GM12878 (cell line): ENCODE data around the gene YTHDC1.

Experiments used
- BMI1 ChIP-seq: fragments of 450-650 bp; IDR thresholded peaks from 2 replicates; pipeline ENCODE4 v1.6.1; 2016; ENCODE audit warnings: mild to moderate bottlenecking, moderate library complexity, borderline replicate concordance
- CBX5 ChIP-seq: sonication (generic); IDR thresholded peaks from 2 replicates; pipeline ENCODE4 v1.6.1; 2016; ENCODE audit warnings: low read depth, moderate library complexity, mild to moderate bottlenecking, inconsistent platforms
- EP300 ChIP-seq, 2 experiments: fragments of 150-350 bp in 1 of 2; IDR thresholded peaks; 2 replicates each; pipeline ENCODE4 v1.6.1; 2011 to 2012; ENCODE audit warnings: low read depth in 2 of 2, low read length in 2 of 2, borderline replicate concordance in 1 of 2, improper control_type of control experiment in 1 of 2, inconsistent platforms in 1 of 2; ENCODE audit not compliant: control insufficient read depth in 1 of 2
- POLR2AphosphoS5 ChIP-seq: IDR thresholded peaks from 2 replicates; pipeline ENCODE4 v1.6.1; 2011; ENCODE audit warnings: mild to moderate bottlenecking, low read length, inconsistent platforms
- SP1 ChIP-seq: IDR thresholded peaks from one replicate; pipeline ENCODE4 v1.6.1; 2011; ENCODE audit warnings: low read depth, low read length
- SREBF1 ChIP-seq: IDR thresholded peaks from 2 replicates; pipeline ENCODE4 v1.6.1; 2012; ENCODE audit warnings: mild to moderate bottlenecking, low read length
- YY1 ChIP-seq: IDR thresholded peaks from 2 replicates; pipeline ENCODE4 v1.6.1; 2011; ENCODE audit warnings: low read depth, mild to moderate bottlenecking, low read length
- ZNF24 ChIP-seq: fragments of 450-650 bp; IDR thresholded peaks from 2 replicates; pipeline ENCODE4 v1.6.1; 2017; ENCODE audit warnings: antibody characterized with exemption, mild to moderate bottlenecking
- TF ChIP-seq, protein P1 (sequence below), 3 experiments: IDR thresholded peaks in 2 of 3; conservative IDR thresholded peaks in 1 of 3; 2 replicates each; pipeline ENCODE4 v1.5.1; 2011; ENCODE audit warnings: low read depth in 3 of 3, low read length in 3 of 3, mild to moderate bottlenecking in 3 of 3, control low read depth in 2 of 3, moderate library complexity in 2 of 3, inconsistent platforms in 1 of 3, mixed read lengths in 1 of 3; ENCODE audit not compliant: control insufficient read depth in 2 of 3, insufficient read depth in 1 of 3; ENCODE audit errors: extremely low read depth in 1 of 3
- TF ChIP-seq, protein P2 (sequence below): IDR thresholded peaks from 2 replicates; pipeline ENCODE4 v1.6.1; 2012; ENCODE audit warnings: low read depth, low read length, improper control_type of control experiment
- TF ChIP-seq, protein P3 (sequence below): IDR thresholded peaks from 2 replicates; pipeline ENCODE4 v1.6.1; 2012; ENCODE audit warnings: low read depth, low read length, improper control_type of control experiment
- TF ChIP-seq, protein P4 (sequence below): IDR thresholded peaks from 2 replicates; pipeline ENCODE4 v1.6.1; 2012; ENCODE audit warnings: mild to moderate bottlenecking, low read depth, low read length

DNA sequence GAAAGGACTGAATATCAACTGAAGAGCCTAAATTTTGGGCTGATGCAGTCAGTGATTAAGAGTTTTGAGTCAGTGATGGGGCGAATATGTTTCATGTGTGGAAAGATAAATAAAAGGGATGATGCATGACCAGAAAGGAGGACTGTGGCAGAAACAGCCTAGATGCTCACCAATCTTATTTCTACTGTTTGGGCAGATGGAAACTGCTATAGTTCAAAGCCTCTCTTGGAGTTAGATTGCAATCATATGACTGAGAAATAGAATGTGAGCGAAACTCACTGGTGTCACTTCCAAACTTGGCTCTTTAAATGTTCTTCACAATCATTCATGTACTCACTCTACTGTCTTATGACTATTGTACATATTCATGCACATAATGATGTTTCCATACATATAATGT lies 35.4 kb upstream of the YTHDC1 start:
- TF ChIP-seq, protein P1, sequence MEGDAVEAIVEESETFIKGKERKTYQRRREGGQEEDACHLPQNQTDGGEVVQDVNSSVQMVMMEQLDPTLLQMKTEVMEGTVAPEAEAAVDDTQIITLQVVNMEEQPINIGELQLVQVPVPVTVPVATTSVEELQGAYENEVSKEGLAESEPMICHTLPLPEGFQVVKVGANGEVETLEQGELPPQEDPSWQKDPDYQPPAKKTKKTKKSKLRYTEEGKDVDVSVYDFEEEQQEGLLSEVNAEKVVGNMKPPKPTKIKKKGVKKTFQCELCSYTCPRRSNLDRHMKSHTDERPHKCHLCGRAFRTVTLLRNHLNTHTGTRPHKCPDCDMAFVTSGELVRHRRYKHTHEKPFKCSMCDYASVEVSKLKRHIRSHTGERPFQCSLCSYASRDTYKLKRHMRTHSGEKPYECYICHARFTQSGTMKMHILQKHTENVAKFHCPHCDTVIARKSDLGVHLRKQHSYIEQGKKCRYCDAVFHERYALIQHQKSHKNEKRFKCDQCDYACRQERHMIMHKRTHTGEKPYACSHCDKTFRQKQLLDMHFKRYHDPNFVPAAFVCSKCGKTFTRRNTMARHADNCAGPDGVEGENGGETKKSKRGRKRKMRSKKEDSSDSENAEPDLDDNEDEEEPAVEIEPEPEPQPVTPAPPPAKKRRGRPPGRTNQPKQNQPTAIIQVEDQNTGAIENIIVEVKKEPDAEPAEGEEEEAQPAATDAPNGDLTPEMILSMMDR (IDR thresholded peaks at IDR 0.05 in 2 of 3, conservative IDR thresholded peaks at IDR 0.05 in 1 of 3; ENCODE audit: control insufficient read depth in 2 of 3, extremely low read depth in 1 of 3, insufficient read depth in 1 of 3, low read depth in 3 of 3, low read length in 3 of 3), result no peak
- TF ChIP-seq BMI1 (no peak), YY1 (no peak), POLR2AphosphoS5 (no peak), CBX5 (no peak), EP300 (IDR thresholded peaks at IDR 0.05; ENCODE audit: borderline replicate concordance in 1 of 2, control insufficient read depth in 1 of 2, low read depth in 2 of 2, low read length in 2 of 2) (no peak), ZNF24 (no peak), SP1 (no peak), SREBF1 (no peak)
- TF ChIP-seq, protein P2, sequence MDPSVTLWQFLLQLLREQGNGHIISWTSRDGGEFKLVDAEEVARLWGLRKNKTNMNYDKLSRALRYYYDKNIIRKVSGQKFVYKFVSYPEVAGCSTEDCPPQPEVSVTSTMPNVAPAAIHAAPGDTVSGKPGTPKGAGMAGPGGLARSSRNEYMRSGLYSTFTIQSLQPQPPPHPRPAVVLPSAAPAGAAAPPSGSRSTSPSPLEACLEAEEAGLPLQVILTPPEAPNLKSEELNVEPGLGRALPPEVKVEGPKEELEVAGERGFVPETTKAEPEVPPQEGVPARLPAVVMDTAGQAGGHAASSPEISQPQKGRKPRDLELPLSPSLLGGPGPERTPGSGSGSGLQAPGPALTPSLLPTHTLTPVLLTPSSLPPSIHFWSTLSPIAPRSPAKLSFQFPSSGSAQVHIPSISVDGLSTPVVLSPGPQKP, result no peak
- TF ChIP-seq, protein P3, sequence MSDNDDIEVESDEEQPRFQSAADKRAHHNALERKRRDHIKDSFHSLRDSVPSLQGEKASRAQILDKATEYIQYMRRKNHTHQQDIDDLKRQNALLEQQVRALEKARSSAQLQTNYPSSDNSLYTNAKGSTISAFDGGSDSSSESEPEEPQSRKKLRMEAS, result no peak
- TF ChIP-seq, protein P4, sequence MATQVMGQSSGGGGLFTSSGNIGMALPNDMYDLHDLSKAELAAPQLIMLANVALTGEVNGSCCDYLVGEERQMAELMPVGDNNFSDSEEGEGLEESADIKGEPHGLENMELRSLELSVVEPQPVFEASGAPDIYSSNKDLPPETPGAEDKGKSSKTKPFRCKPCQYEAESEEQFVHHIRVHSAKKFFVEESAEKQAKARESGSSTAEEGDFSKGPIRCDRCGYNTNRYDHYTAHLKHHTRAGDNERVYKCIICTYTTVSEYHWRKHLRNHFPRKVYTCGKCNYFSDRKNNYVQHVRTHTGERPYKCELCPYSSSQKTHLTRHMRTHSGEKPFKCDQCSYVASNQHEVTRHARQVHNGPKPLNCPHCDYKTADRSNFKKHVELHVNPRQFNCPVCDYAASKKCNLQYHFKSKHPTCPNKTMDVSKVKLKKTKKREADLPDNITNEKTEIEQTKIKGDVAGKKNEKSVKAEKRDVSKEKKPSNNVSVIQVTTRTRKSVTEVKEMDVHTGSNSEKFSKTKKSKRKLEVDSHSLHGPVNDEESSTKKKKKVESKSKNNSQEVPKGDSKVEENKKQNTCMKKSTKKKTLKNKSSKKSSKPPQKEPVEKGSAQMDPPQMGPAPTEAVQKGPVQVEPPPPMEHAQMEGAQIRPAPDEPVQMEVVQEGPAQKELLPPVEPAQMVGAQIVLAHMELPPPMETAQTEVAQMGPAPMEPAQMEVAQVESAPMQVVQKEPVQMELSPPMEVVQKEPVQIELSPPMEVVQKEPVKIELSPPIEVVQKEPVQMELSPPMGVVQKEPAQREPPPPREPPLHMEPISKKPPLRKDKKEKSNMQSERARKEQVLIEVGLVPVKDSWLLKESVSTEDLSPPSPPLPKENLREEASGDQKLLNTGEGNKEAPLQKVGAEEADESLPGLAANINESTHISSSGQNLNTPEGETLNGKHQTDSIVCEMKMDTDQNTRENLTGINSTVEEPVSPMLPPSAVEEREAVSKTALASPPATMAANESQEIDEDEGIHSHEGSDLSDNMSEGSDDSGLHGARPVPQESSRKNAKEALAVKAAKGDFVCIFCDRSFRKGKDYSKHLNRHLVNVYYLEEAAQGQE, result no peak
